ENCODE measurements around the gene NECAB2. TPM values are rescaled to one million over a fixed set of nuclear protein-coding genes. Genes with fewer than 3 reads are reported as not detected.

Gene NECAB2
- total and polyA plus RNA-seq, 4 donors, result 0.10 to 0.57 (median 0.39) TPM

DNA sequence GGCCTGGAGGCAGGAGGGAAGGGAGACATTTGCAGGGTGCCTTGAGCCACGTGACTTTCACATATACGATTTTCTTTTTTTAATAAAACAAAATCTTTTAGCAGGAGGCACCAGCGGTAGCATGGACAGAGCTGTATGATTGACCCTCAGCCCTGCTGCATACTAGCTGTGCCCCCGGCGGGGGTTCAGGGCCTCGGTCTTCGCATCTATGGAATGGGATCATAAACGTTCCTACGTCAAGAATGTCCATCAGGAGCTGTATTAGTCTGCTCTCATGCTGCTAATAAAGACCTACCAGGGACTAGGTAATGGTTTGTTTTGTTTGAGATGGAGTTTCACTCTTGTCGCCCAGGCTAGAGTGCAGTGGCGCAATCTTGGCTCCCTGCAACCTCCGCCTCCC lies 47.4 kb downstream of the NECAB2 start:
- Histone ChIP-seq H3K9me3 (ENCODE audit: control insufficient read depth in 4 of 4, insufficient read depth in 3 of 4, low read length in 3 of 4) (peaks cover 0 to 4% (median 0%) of the 10 kb centered on the region in 4 donors), H3K27ac (ENCODE audit: low read depth in 1 of 2, low read length in 1 of 2) (no peak overlapping the region), H3K27me3 (ENCODE audit: control insufficient read depth in 3 of 3, insufficient read depth in 3 of 3, low read length in 2 of 3) (no peaks in the 10 kb centered on the region), H3K36me3 (ENCODE audit: control insufficient read depth in 4 of 4, insufficient read depth in 4 of 4, low read length in 4 of 4) (no peaks in the 10 kb centered on the region), H3K4me1 (ENCODE audit: control insufficient read depth in 5 of 5, insufficient read depth in 5 of 5, low read length in 5 of 5) (no peaks in the 10 kb centered on the region), H3K9ac (ENCODE audit: insufficient read depth in 1 of 2, low read length in 2 of 2) (no peak overlapping the region), H3K4me3 (no peak overlapping the region)
- TF ChIP-seq, protein P1, sequence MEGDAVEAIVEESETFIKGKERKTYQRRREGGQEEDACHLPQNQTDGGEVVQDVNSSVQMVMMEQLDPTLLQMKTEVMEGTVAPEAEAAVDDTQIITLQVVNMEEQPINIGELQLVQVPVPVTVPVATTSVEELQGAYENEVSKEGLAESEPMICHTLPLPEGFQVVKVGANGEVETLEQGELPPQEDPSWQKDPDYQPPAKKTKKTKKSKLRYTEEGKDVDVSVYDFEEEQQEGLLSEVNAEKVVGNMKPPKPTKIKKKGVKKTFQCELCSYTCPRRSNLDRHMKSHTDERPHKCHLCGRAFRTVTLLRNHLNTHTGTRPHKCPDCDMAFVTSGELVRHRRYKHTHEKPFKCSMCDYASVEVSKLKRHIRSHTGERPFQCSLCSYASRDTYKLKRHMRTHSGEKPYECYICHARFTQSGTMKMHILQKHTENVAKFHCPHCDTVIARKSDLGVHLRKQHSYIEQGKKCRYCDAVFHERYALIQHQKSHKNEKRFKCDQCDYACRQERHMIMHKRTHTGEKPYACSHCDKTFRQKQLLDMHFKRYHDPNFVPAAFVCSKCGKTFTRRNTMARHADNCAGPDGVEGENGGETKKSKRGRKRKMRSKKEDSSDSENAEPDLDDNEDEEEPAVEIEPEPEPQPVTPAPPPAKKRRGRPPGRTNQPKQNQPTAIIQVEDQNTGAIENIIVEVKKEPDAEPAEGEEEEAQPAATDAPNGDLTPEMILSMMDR (IDR thresholded peaks at IDR 0.05; ENCODE audit: control extremely low read depth, extremely low read depth), result no peak
- WGBS, 2 donors, result 82 to 85% methylated on average over 12 of the region's 12 CpGs
- ATAC-seq (ENCODE audit: insufficient read depth, low FRiP score), result no peak
- no peak for DNase-seq

DNA sequence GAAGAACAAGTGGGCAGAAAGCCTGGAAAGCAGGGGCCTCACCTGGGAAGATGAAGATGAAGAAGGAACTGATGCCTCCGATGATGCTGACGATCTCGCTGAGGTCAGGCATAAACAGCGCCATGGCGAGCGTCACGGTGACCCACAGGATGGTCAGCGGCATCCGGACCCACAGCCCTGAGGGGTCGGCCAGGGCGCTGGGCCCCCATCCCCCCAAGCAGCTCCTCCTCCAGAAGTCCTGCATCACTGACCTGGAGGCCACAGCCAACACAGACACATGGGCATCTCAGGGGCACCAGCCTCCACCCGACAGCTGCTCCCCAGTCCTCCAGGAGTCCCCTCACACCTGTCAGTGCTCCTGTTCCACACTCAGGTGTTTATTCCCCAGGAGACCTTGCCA lies 48.4 kb downstream of the NECAB2 start:
- Histone ChIP-seq H3K4me3 (no peak overlapping the region), H3K4me1 (ENCODE audit: control insufficient read depth in 5 of 5, insufficient read depth in 5 of 5, low read length in 5 of 5) (no peaks in the 10 kb centered on the region), H3K9me3 (ENCODE audit: control insufficient read depth in 4 of 4, insufficient read depth in 3 of 4, low read length in 3 of 4) (peaks cover 0 to 8% (median under 1%) of the 10 kb centered on the region in 4 donors), H3K27me3 (ENCODE audit: control insufficient read depth in 3 of 3, insufficient read depth in 3 of 3, low read length in 2 of 3) (no peaks in the 10 kb centered on the region), H3K9ac (ENCODE audit: insufficient read depth in 1 of 2, low read length in 2 of 2) (no peak overlapping the region), H3K27ac (ENCODE audit: low read depth in 1 of 2, low read length in 1 of 2) (no peak overlapping the region), H3K36me3 (ENCODE audit: control insufficient read depth in 4 of 4, insufficient read depth in 4 of 4, low read length in 4 of 4) (no peaks in the 10 kb centered on the region)
- WGBS, 2 donors, result 92 to 97% methylated on average over 12 of the region's 12 CpGs
- DNase-seq, result no peak
- TF ChIP-seq, protein P1 (IDR thresholded peaks at IDR 0.05; ENCODE audit: control extremely low read depth, extremely low read depth), result no peak
- no peak for ATAC-seq (ENCODE audit: insufficient read depth, low FRiP score)

DNA sequence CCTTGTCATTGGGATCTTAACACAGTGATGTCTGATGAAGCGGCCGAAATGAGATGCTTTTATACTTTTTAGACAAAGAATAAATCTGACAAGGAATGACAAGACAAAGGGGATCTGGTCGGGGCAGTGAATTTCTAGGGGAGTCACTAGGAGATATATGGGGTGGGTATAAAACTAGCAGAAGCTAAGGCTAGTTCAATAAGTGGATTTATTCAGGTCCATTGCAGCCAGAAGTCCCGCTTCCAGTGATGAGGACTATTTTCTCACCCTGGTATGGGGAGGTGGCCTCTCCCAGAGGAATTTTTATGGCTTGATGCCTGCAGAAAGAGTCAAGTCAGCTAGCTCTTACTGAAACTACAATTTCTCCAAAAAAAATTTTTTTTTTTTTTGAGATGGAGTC lies 50.7 kb downstream of the NECAB2 start:
- 90 to 94% methylated on average over 4 of the region's 4 CpGs for WGBS, 2 donors
- no peaks in the 10 kb centered on the region for H3K4me1 ChIP-seq (ENCODE audit: control insufficient read depth in 5 of 5, insufficient read depth in 5 of 5, low read length in 5 of 5)
- DNase-seq (no peak), ATAC-seq (ENCODE audit: insufficient read depth, low FRiP score) (no peak)
- TF ChIP-seq, protein P1 (IDR thresholded peaks at IDR 0.05; ENCODE audit: control extremely low read depth, extremely low read depth), result no peak
- no peaks in the 10 kb centered on the region for H3K27me3 ChIP-seq (ENCODE audit: control insufficient read depth in 3 of 3, insufficient read depth in 3 of 3, low read length in 2 of 3)
- H3K27ac ChIP-seq (ENCODE audit: low read depth in 1 of 2, low read length in 1 of 2), result no peak overlapping the region
- H3K4me3 ChIP-seq, result no peak overlapping the region
- H3K36me3 ChIP-seq (ENCODE audit: control insufficient read depth in 4 of 4, insufficient read depth in 4 of 4, low read length in 4 of 4), result no peaks in the 10 kb centered on the region
- H3K9ac ChIP-seq (ENCODE audit: insufficient read depth in 1 of 2, low read length in 2 of 2), result no peak overlapping the region
- peaks cover 0 to 9% (median 3%) of the 10 kb centered on the region in 4 donors for H3K9me3 ChIP-seq (ENCODE audit: control insufficient read depth in 4 of 4, insufficient read depth in 3 of 4, low read length in 3 of 4)

DNA sequence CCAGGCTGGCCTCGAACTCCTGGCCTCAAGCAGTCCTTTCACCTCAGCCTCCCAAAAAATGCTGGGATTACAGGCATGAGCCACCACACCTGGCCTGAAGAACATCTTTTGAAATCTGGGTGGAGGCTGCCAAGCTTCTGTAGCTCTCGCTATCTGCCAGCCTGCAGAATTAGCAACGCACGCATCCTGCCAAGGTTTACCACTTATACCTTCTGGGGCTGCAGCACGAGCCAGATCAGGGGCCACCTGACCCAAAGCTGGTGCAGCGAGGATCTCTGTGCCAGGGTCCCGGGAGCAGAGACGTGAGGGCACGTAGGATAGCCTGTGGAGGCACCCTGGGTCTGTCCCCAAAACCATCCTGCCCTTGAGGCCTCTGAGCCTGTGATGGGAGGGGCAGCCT lies 52.3 kb downstream of the NECAB2 start:
- no peak for ATAC-seq (ENCODE audit: insufficient read depth, low FRiP score)
- Histone ChIP-seq H3K9ac (ENCODE audit: insufficient read depth in 1 of 2, low read length in 2 of 2) (no peak overlapping the region), H3K9me3 (ENCODE audit: control insufficient read depth in 4 of 4, insufficient read depth in 3 of 4, low read length in 3 of 4) (peaks cover 0 to 9% (median 3%) of the 10 kb centered on the region in 4 donors), H3K27me3 (ENCODE audit: control insufficient read depth in 3 of 3, insufficient read depth in 3 of 3, low read length in 2 of 3) (no peaks in the 10 kb centered on the region), H3K4me3 (no peak overlapping the region), H3K4me1 (ENCODE audit: control insufficient read depth in 5 of 5, insufficient read depth in 5 of 5, low read length in 5 of 5) (no peaks in the 10 kb centered on the region), H3K27ac (ENCODE audit: low read depth in 1 of 2, low read length in 1 of 2) (no peak overlapping the region), H3K36me3 (ENCODE audit: control insufficient read depth in 4 of 4, insufficient read depth in 4 of 4, low read length in 4 of 4) (no peaks in the 10 kb centered on the region)
- TF ChIP-seq, protein P1 (IDR thresholded peaks at IDR 0.05; ENCODE audit: control extremely low read depth, extremely low read depth), result no peak
- DNase-seq, result no peak
- WGBS, 2 donors, result 87 to 96% methylated on average over 9 of the region's 9 CpGs

Measured in lung (tissue), 12 donors.